Keratinocyte (primary cell): Measurements from ENCODE around the gene LHFPL6.

Source experiments
- EZH2 ChIP-seq: IDR thresholded peaks from one replicate; pipeline ENCODE4 v1.6.1; 2012; ENCODE audit warnings: inconsistent platforms, mild to moderate bottlenecking, low read length, moderate library complexity
- TF ChIP-seq, protein P1 (sequence below), 3 experiments: IDR thresholded peaks in 1 of 3; conservative IDR thresholded peaks in 1 of 3; optimal IDR thresholded peaks in 1 of 3; 2 replicates in 2 of 3; 3 replicates in 1 of 3; pipeline versions ENCODE3 to v1.5.1; 2011; ENCODE audit warnings: low read length in 3 of 3, mild to moderate bottlenecking in 3 of 3, moderate library complexity in 2 of 3, control low read depth in 1 of 3, inconsistent platforms in 1 of 3; ENCODE audit not compliant: insufficient read depth in 2 of 3; ENCODE audit errors: extremely low read depth in 1 of 3

- TF ChIP-seq, protein P1, sequence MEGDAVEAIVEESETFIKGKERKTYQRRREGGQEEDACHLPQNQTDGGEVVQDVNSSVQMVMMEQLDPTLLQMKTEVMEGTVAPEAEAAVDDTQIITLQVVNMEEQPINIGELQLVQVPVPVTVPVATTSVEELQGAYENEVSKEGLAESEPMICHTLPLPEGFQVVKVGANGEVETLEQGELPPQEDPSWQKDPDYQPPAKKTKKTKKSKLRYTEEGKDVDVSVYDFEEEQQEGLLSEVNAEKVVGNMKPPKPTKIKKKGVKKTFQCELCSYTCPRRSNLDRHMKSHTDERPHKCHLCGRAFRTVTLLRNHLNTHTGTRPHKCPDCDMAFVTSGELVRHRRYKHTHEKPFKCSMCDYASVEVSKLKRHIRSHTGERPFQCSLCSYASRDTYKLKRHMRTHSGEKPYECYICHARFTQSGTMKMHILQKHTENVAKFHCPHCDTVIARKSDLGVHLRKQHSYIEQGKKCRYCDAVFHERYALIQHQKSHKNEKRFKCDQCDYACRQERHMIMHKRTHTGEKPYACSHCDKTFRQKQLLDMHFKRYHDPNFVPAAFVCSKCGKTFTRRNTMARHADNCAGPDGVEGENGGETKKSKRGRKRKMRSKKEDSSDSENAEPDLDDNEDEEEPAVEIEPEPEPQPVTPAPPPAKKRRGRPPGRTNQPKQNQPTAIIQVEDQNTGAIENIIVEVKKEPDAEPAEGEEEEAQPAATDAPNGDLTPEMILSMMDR (optimal IDR thresholded peaks at IDR 0.05 in 1 of 3, IDR thresholded peaks at IDR 0.05 in 1 of 3, conservative IDR thresholded peaks at IDR 0.05 in 1 of 3; ENCODE audit: extremely low read depth in 1 of 3, insufficient read depth in 2 of 3, low read length in 3 of 3): no peak
- no peak for TF ChIP-seq EZH2
Observed at GRCh38 chr13:39462906-39463305, 140.1 kb downstream of the LHFPL6 start.
